ENCODE measurements around the gene SLCO1B3.

GRCh38 chr12:20868277-20868676, 57.8 kb downstream of the SLCO1B3 start:
- TF ChIP-seq CTCF (IDR thresholded peaks at IDR 0.05), result no peak
- no peak for TF ChIP-seq POLR2A (IDR thresholded peaks at IDR 0.05)
